H1 (cell line): ENCODE measurements around the gene HLA-DPA1.

ENCODE experiments used
- ATF3 ChIP-seq: IDR thresholded peaks from 2 replicates; pipeline ENCODE4 v1.6.1; 2011; ENCODE audit warnings: low read depth, mild to moderate bottlenecking, low read length; ENCODE audit not compliant: insufficient read depth
- CHD1 ChIP-seq: IDR thresholded peaks from 2 replicates; pipeline ENCODE4 v1.6.1; 2012; ENCODE audit warnings: low read depth, low read length, improper control_type of control experiment
- EZH2 ChIP-seq: fragments of 200-600 bp; sonication (generic); IDR thresholded peaks from 2 replicates; pipeline ENCODE4 v1.7.1; 2012; ENCODE audit warnings: low read depth, mild to moderate bottlenecking, moderate library complexity, low read length, inconsistent platforms; ENCODE audit not compliant: severe bottlenecking
- JUN ChIP-seq: IDR thresholded peaks from 2 replicates; pipeline ENCODE4 v1.6.1; 2011; ENCODE audit warnings: low read depth, mild to moderate bottlenecking, improper control_type of control experiment, low read length
- POLR2A ChIP-seq, 2 experiments: IDR thresholded peaks; 1 replicate in 1 of 2; 2 replicates in 1 of 2; pipeline ENCODE4 v1.6.1; 2011; ENCODE audit warnings: low read depth in 2 of 2, low read length in 2 of 2, mild to moderate bottlenecking in 2 of 2; ENCODE audit errors: control extremely low read depth in 1 of 2
- TF ChIP-seq, protein P1 (sequence below), 3 experiments: IDR thresholded peaks; 1 replicate in 2 of 3; 2 replicates in 1 of 3; pipeline versions ENCODE4 v1.5.1 to v1.6.1; 2011; ENCODE audit warnings: low read length in 3 of 3, mild to moderate bottlenecking in 3 of 3, inconsistent platforms in 2 of 3, low read depth in 1 of 3, moderate library complexity in 1 of 3; ENCODE audit not compliant: insufficient read depth in 1 of 3; ENCODE audit errors: control extremely low read depth in 1 of 3
- TF ChIP-seq, protein P2 (sequence below): IDR thresholded peaks from 2 replicates; pipeline ENCODE4 v1.6.1; 2012; ENCODE audit warnings: inconsistent platforms

DNA sequence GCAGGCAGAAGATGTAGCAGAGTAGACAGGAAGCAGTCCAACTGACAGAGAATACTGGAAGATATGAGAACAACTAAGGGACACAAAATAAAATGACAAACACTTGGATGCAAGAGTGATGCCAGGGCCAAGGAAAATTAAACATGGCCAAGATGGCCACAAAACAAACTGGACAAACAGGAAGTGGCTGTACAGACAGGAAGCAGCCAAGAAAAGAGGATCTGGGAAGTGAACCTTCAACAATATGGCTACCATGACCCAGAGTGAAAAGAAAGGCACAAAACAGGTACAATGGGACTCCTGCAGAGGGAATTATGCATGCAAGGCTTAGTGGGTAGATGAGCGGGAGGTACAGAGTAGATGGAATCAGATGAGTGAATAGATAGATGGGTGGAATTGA lies 31.4 kb upstream of the HLA-DPA1 start:
- TF ChIP-seq POLR2A (IDR thresholded peaks at IDR 0.05; ENCODE audit: control extremely low read depth in 1 of 2, low read depth in 2 of 2, low read length in 2 of 2) (no peak), CHD1 (no peak), ATF3 (no peak), JUN (no peak), EZH2 (no peak)
- TF ChIP-seq, protein P1, sequence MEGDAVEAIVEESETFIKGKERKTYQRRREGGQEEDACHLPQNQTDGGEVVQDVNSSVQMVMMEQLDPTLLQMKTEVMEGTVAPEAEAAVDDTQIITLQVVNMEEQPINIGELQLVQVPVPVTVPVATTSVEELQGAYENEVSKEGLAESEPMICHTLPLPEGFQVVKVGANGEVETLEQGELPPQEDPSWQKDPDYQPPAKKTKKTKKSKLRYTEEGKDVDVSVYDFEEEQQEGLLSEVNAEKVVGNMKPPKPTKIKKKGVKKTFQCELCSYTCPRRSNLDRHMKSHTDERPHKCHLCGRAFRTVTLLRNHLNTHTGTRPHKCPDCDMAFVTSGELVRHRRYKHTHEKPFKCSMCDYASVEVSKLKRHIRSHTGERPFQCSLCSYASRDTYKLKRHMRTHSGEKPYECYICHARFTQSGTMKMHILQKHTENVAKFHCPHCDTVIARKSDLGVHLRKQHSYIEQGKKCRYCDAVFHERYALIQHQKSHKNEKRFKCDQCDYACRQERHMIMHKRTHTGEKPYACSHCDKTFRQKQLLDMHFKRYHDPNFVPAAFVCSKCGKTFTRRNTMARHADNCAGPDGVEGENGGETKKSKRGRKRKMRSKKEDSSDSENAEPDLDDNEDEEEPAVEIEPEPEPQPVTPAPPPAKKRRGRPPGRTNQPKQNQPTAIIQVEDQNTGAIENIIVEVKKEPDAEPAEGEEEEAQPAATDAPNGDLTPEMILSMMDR (IDR thresholded peaks at IDR 0.05; ENCODE audit: control extremely low read depth in 1 of 3, insufficient read depth in 1 of 3, low read depth in 1 of 3, low read length in 3 of 3): no peak
- TF ChIP-seq, protein P2, sequence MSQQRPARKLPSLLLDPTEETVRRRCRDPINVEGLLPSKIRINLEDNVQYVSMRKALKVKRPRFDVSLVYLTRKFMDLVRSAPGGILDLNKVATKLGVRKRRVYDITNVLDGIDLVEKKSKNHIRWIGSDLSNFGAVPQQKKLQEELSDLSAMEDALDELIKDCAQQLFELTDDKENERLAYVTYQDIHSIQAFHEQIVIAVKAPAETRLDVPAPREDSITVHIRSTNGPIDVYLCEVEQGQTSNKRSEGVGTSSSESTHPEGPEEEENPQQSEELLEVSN: no peak
